Esophagus squamous epithelium (tissue), 5 donors: ENCODE measurements around the gene VPS26B. TPM values are rescaled to one million over a fixed set of nuclear protein-coding genes. Genes with fewer than 3 reads are reported as not detected.

Experiments
- DNase-seq: peaks from one replicate; lab custom pipeline; 2025; lab: John Stamatoyannopoulos, UW
- H3K27ac ChIP-seq, 4 donors: fragments of 200-600 bp; sonication (generic); one replicate each; pipeline ENCODE4 v1.5.1; 2016 to 2019; ENCODE audit warnings: mild to moderate bottlenecking in 1 of 4
- H3K27me3 ChIP-seq, 4 donors: fragments of 200-600 bp; sonication (generic); 1 replicate in 3 of 4; 2 replicates in 1 of 4; pipeline versions ENCODE4 v1.5.1 to v1.6.0; 2017 to 2021; ENCODE audit warnings: antibody characterized with exemption in 1 of 4
- H3K36me3 ChIP-seq, 3 donors: fragments of 200-600 bp; sonication (generic); one replicate each; pipeline ENCODE4 v1.5.1; 2016 to 2019
- H3K4me1 ChIP-seq, 3 donors: fragments of 200-600 bp; sonication (generic); one replicate each; pipeline ENCODE4 v1.5.1; 2017 to 2019
- H3K4me3 ChIP-seq, 4 donors: fragments of 200-600 bp; sonication (generic); 1 replicate in 3 of 4; 2 replicates in 1 of 4; pipeline ENCODE4 v1.5.1; 2016 to 2019; ENCODE audit warnings: mild to moderate bottlenecking in 2 of 4, moderate library complexity in 1 of 4
- H3K9me3 ChIP-seq, 3 donors: fragments of 200-600 bp; sonication (generic); one replicate each; pipeline ENCODE4 v1.5.1; 2016 to 2019
- CTCF ChIP-seq, 6 experiments: fragments of 450-650 bp in 4 of 6; fragments of 200-600 bp in 2 of 6; sonication (generic) in 2 of 6; IDR thresholded peaks; one replicate each; pipeline ENCODE4 v1.5.1; 2016 to 2019; ENCODE audit warnings: antibody characterized with exemption in 6 of 6, mild to moderate bottlenecking in 4 of 6, moderate library complexity in 4 of 6
- POLR2A ChIP-seq, 4 donors: fragments of 450-650 bp; IDR thresholded peaks; one replicate each; pipeline ENCODE4 v1.6.1; 2017; ENCODE audit warnings: antibody characterized with exemption in 4 of 4, mild to moderate bottlenecking in 4 of 4, moderate library complexity in 3 of 4
- WGBS, 2 donors: methylation state at CpG; one replicate each; pipeline ENCODE4 v1.1.5; 2018; 5-methylcytosine and 5-hydroxymethylcytosine counted together
- intact Hi-C: fragments of 100-400 bp; cut with DNase I; formaldehyde crosslinking; loops from one replicate; pipeline ENCODE4 v1.15.0; 2022
- total RNA-seq, 4 donors: library from RNA; depleted of rRNA; stranded (reverse); fragments of >200 nt; gene quantifications; one replicate each; pipeline ENCODE4 v1.1.0, GENCODE V29; 2016
- donor health status: DM: yes; HTN: yes; CAD: no.

Gene VPS26B
- total RNA-seq, 4 donors from 2014 or later = 25.2 to 30.7 (median 25.9) TPM

- no peak for DNase-seq
- Histone ChIP-seq H3K27ac (no peak overlapping the region), H3K4me1 (no peaks in the 10 kb centered on the region), H3K27me3 (no peaks in the 10 kb centered on the region), H3K36me3 (peaks cover 0 to 68% (median 7%) of the 10 kb centered on the region in 3 donors), H3K4me3 (no peak overlapping the region), H3K9me3 (no peaks in the 10 kb centered on the region)
- TF ChIP-seq CTCF (IDR thresholded peaks at IDR 0.05) (no peak), POLR2A (IDR thresholded peaks at IDR 0.05) (no peak)
- 83 to 90% methylated on average over 4 of the region's 4 CpGs for WGBS, 2 donors
- intact Hi-C loops = no loop called here
Observed at GRCh38 chr11:134196756-134197155, 27.7 kb upstream of the VPS26B start.

- DNase-seq = no peak
- Histone ChIP-seq H3K4me3 (no peak overlapping the region), H3K36me3 (peaks cover 0 to 68% (median 10%) of the 10 kb centered on the region in 3 donors), H3K9me3 (no peaks in the 10 kb centered on the region), H3K4me1 (no peaks in the 10 kb centered on the region), H3K27ac (no peak overlapping the region), H3K27me3 (no peaks in the 10 kb centered on the region)
- TF ChIP-seq CTCF (IDR thresholded peaks at IDR 0.05) (no peak), POLR2A (IDR thresholded peaks at IDR 0.05) (no peak)
- intact Hi-C loops = no loop called here
- 93 to 97% methylated on average over 9 of the region's 9 CpGs for WGBS, 2 donors
Observed at GRCh38 chr11:134199531-134199930, 24.9 kb upstream of the VPS26B start.

GRCh38 chr11:134200688-134201087 lies 23.8 kb upstream of the VPS26B start:
- Histone ChIP-seq H3K36me3 (peaks cover 0 to 77% (median 10%) of the 10 kb centered on the region in 3 donors), H3K9me3 (no peaks in the 10 kb centered on the region), H3K27ac (no peak overlapping the region), H3K4me1 (peaks cover 0 to 1% (median under 1%) of the 10 kb centered on the region in 3 donors), H3K4me3 (no peak overlapping the region), H3K27me3 (no peaks in the 10 kb centered on the region)
- WGBS, 2 donors = 91 to 97% methylated on average over 6 of the region's 6 CpGs
- intact Hi-C loops = no loop called here
- TF ChIP-seq POLR2A (IDR thresholded peaks at IDR 0.05) (no peak), CTCF (IDR thresholded peaks at IDR 0.05) (no peak)
- no peak for DNase-seq

GRCh38 chr11:134202661-134203060 lies 21.8 kb upstream of the VPS26B start:
- H3K4me3 ChIP-seq = no peak overlapping the region
- no peaks in the 10 kb centered on the region for H3K9me3 ChIP-seq
- no peak overlapping the region for H3K27ac ChIP-seq
- DNase-seq = no peak
- peaks cover 0 to 88% (median 10%) of the 10 kb centered on the region in 3 donors for H3K36me3 ChIP-seq
- TF ChIP-seq CTCF (IDR thresholded peaks at IDR 0.05) (no peak), POLR2A (IDR thresholded peaks at IDR 0.05) (no peak)
- peaks cover 0 to 7% (median 6%) of the 10 kb centered on the region in 3 donors for H3K4me1 ChIP-seq
- WGBS, 2 donors = 83 to 95% methylated on average over 4 of the region's 4 CpGs
- intact Hi-C loops = no loop called here
- no peaks in the 10 kb centered on the region for H3K27me3 ChIP-seq

- no peak overlapping the region for H3K4me3 ChIP-seq
Observed at GRCh38 chr11:134205729-134206128, 18.7 kb upstream of the VPS26B start.

More at GRCh38 chr11:134205729-134206128, 18.7 kb upstream of the VPS26B start:
- Histone ChIP-seq H3K36me3 (peaks cover 0 to 91% (median 10%) of the 10 kb centered on the region in 3 donors), H3K27me3 (no peaks in the 10 kb centered on the region), H3K27ac (no peak overlapping the region), H3K4me1 (peaks cover 0 to 7% (median 6%) of the 10 kb centered on the region in 3 donors), H3K9me3 (no peaks in the 10 kb centered on the region)
- DNase-seq = no peak
- 65 to 72% methylated on average over 9 of the region's 9 CpGs for WGBS, 2 donors
- TF ChIP-seq POLR2A (IDR thresholded peaks at IDR 0.05) = no peak
- TF ChIP-seq CTCF (IDR thresholded peaks at IDR 0.05) = no peak
- intact Hi-C loops = no loop called here
